Measurements from ENCODE around the gene DOK6.

GRCh38 chr18:69858897-69859296, 458.2 kb downstream of the DOK6 start:
- TF ChIP-seq CTCF (IDR thresholded peaks at IDR 0.05): no peak
- no peak for TF ChIP-seq EZH2 (IDR thresholded peaks at IDR 0.05)
